HepG2 (cell line): ENCODE data around the gene RNU7-1. TPM values are rescaled to one million over a fixed set of nuclear protein-coding genes. Genes with fewer than 3 reads are reported as not detected.
A peak's percentile ranks its signal among the peaks of the same experiment; 100 is the strongest.

ENCODE experiments used
- FOXJ3 ChIP-seq: sonication (generic); formaldehyde crosslinking; IDR thresholded peaks from 2 replicates; pipeline ENCODE4 v1.4.0; 2020; ENCODE audit warnings: missing genetic modification reagents, mild to moderate bottlenecking, borderline replicate concordance
- FOXM1 ChIP-seq: sonication (generic); formaldehyde crosslinking; IDR thresholded peaks from 2 replicates; pipeline ENCODE4 v1.5.0; 2020; ENCODE audit warnings: missing genetic modification reagents
- NFYC ChIP-seq: IDR thresholded peaks from 2 replicates; pipeline ENCODE4 v1.6.1; 2016; ENCODE audit warnings: missing genetic modification reagents, missing compliant biosample characterization
- ONECUT2 ChIP-seq: sonication (generic); formaldehyde crosslinking; IDR thresholded peaks from 2 replicates; pipeline ENCODE4 v1.4.0; 2020; ENCODE audit warnings: missing genetic modification reagents
- PATZ1 ChIP-seq: sonication (generic); formaldehyde crosslinking; IDR thresholded peaks from 2 replicates; pipeline ENCODE4 v1.4.0; 2020; ENCODE audit warnings: missing genetic modification reagents
- PHB2 ChIP-seq: fragments of 450-650 bp; IDR thresholded peaks from 2 replicates; pipeline ENCODE4 v1.6.1; 2018; ENCODE audit not compliant: partially characterized antibody
- ZBTB34 ChIP-seq: sonication (generic); formaldehyde crosslinking; IDR thresholded peaks from 2 replicates; pipeline ENCODE4 v1.8.0; 2022; ENCODE audit warnings: mild to moderate bottlenecking, missing genetic modification reagents
- ZFYVE20 ChIP-seq: sonication (generic); formaldehyde crosslinking; IDR thresholded peaks from 2 replicates; pipeline ENCODE4 v1.8.0; 2023; ENCODE audit warnings: low read depth, mild to moderate bottlenecking, moderate library complexity, missing genetic modification reagents, borderline replicate concordance
- ZNF234 ChIP-seq: sonication (generic); formaldehyde crosslinking; conservative IDR thresholded peaks from 2 replicates; pipeline ENCODE4 v1.5.1; 2020; ENCODE audit warnings: mild to moderate bottlenecking, missing genetic modification reagents
- ZNF570 ChIP-seq: sonication (generic); formaldehyde crosslinking; IDR thresholded peaks from 2 replicates; pipeline ENCODE4 v1.4.0; 2020; ENCODE audit warnings: mild to moderate bottlenecking, missing genetic modification reagents, borderline replicate concordance
- ZNF660 ChIP-seq: sonication (generic); formaldehyde crosslinking; IDR thresholded peaks from 2 replicates; pipeline ENCODE4 v1.5.1; 2020; ENCODE audit warnings: mild to moderate bottlenecking, low read depth, missing genetic modification reagents, borderline replicate concordance
- ZSCAN20 ChIP-seq: sonication (generic); formaldehyde crosslinking; IDR thresholded peaks from 2 replicates; pipeline ENCODE4 v1.4.0; 2020; ENCODE audit warnings: missing genetic modification reagents, mild to moderate bottlenecking, borderline replicate concordance
- ZSCAN9 ChIP-seq: IDR thresholded peaks from 2 replicates; pipeline ENCODE4 v1.6.1; 2016; ENCODE audit warnings: borderline replicate concordance
- polyA plus RNA-seq, 8 experiments: library from polyadenylated mRNA; depleted of rRNA in 3 of 8; stranded (reverse) in 7 of 8; unstranded in 1 of 8; fragments of >200 nt; fragmentation: Illumina TruSeq in 4 of 8; extraction: Trizol in 4 of 8; gene quantifications; 2 replicates each; pipeline versions ENCODE4 v1.2.1 to v1.2.3, GENCODE V29; 2011 to 2016; ENCODE audit warnings: low read depth in 4 of 8, missing spikeins in 1 of 8, mixed read lengths in 1 of 8; ENCODE audit not compliant: insufficient read depth in 1 of 8
- total RNA-seq, 5 experiments: library from RNA; depleted of rRNA; stranded (reverse); fragments of >200 nt; fragmentation: Illumina TruSeq; extraction: Trizol; gene quantifications; 2 replicates each; pipeline ENCODE4 v1.2.3, GENCODE V29; 2016; ENCODE audit warnings: low read depth in 1 of 5
- TF ChIP-seq, protein P1 (sequence below): sonication (generic); formaldehyde crosslinking; IDR thresholded peaks from 2 replicates; pipeline ENCODE4 v1.4.0; 2020; ENCODE audit warnings: missing genetic modification reagents

RNU7-1 gene
- total and polyA plus RNA-seq, 2 of the 13 experiments (the other 11 are each of a cell fraction or from before 2014, with no cell fraction given), result not detected

- TF ChIP-seq ZBTB34 (CRISPR knock-in tag) (no peak), ZSCAN20 (CRISPR knock-in tag) (0 out of 2 replicates have a peak, but pooled peaks have one; percentile 57), ZNF570 (CRISPR knock-in tag) (no peak), ZFYVE20 (CRISPR knock-in tag) (no peak), ZNF234 (CRISPR knock-in tag) (no peak), ONECUT2 (CRISPR knock-in tag) (0 out of 2 replicates have a peak, but pooled peaks have one; percentile 37), ZNF660 (no peak), PATZ1 (CRISPR knock-in tag) (peak; percentile 36; the same call in 1 of the 2 replicates), NFYC (CRISPR knock-in tag) (no peak), PHB2 (no peak), FOXJ3 (no peak), FOXM1 (CRISPR knock-in tag) (no peak), ZSCAN9 (CRISPR knock-in tag) (peak; percentile 51; the same call in 1 of the 2 replicates)
- TF ChIP-seq, protein P1, sequence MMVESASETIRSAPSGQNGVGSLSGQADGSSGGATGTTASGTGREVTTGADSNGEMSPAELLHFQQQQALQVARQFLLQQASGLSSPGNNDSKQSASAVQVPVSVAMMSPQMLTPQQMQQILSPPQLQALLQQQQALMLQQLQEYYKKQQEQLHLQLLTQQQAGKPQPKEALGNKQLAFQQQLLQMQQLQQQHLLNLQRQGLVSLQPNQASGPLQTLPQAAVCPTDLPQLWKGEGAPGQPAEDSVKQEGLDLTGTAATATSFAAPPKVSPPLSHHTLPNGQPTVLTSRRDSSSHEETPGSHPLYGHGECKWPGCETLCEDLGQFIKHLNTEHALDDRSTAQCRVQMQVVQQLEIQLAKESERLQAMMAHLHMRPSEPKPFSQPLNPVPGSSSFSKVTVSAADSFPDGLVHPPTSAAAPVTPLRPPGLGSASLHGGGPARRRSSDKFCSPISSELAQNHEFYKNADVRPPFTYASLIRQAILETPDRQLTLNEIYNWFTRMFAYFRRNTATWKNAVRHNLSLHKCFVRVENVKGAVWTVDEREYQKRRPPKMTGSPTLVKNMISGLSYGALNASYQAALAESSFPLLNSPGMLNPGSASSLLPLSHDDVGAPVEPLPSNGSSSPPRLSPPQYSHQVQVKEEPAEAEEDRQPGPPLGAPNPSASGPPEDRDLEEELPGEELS (CRISPR knock-in tag), result peak; percentile 60; the same call in 1 of the 2 replicates
Measured at GRCh38 chr12:6944381-6945186, 968 bp downstream of the RNU7-1 start (continued).
